IPS-NIHi7 (cell line): ENCODE measurements around the gene COPG2.
"Not testable (repeated sequence)": the region's sequence is repeated elsewhere in the genome, so short reads cannot be mapped to it uniquely, and the experiment has no call there.

Experiments
- DNase-seq: peaks from one replicate; pipeline ENCODE4 v3.0.0; 2012; ENCODE audit warnings: mixed read lengths; ENCODE audit errors: extremely low spot score

The COPG2 gene

GRCh38 chr7:130560972-130561371 is 107.6 kb downstream of the COPG2 start:
- DNase-seq: no peak

GRCh38 chr7:130559184-130559583 is 109.4 kb downstream of the COPG2 start:
- no peak for DNase-seq

GRCh38 chr7:130554481-130554880 is 114.1 kb downstream of the COPG2 start:
- DNase-seq: no peak

GRCh38 chr7:130553398-130554029 is 115.0 kb downstream of the COPG2 start:
- no peak for DNase-seq

- DNase-seq: no peak
Measured at GRCh38 chr7:130544356-130544755, 124.2 kb downstream of the COPG2 start.

- DNase-seq: no peak
Measured at GRCh38 chr7:130543487-130544010, 125.0 kb downstream of the COPG2 start.

- not testable (repeated sequence) for DNase-seq
Measured at GRCh38 chr7:130542297-130542696, 126.3 kb downstream of the COPG2 start.

- DNase-seq: not testable (repeated sequence)
Measured at GRCh38 chr7:130541287-130541686, 127.3 kb downstream of the COPG2 start.

GRCh38 chr7:130537894-130538293 is 130.7 kb downstream of the COPG2 start:
- DNase-seq: not testable (repeated sequence)

GRCh38 chr7:130529417-130529816 is 139.1 kb downstream of the COPG2 start:
- no peak for DNase-seq

- not testable (repeated sequence) for DNase-seq
Measured at GRCh38 chr7:130527752-130528355, 140.7 kb downstream of the COPG2 start.

- no peak for DNase-seq
Measured at GRCh38 chr7:130524628-130525027, 143.9 kb downstream of the COPG2 start.

GRCh38 chr7:130523519-130524125 is 144.9 kb downstream of the COPG2 start:
- DNase-seq: not testable (repeated sequence)

- no peak for DNase-seq
Measured at GRCh38 chr7:130521258-130521951, 147.1 kb downstream of the COPG2 start.

GRCh38 chr7:130515315-130516040 is 153.1 kb downstream of the COPG2 start:
- no peak for DNase-seq

GRCh38 chr7:130513447-130513846 is 155.1 kb downstream of the COPG2 start:
- no peak for DNase-seq

GRCh38 chr7:130512038-130512437 is 156.5 kb downstream of the COPG2 start:
- DNase-seq: not testable (repeated sequence)

- DNase-seq: no peak
Measured at GRCh38 chr7:130506358-130506757, 162.2 kb downstream of the COPG2 start.

GRCh38 chr7:130505753-130506152 is 162.8 kb downstream of the COPG2 start:
- no peak for DNase-seq

GRCh38 chr7:130500910-130501309 is 167.6 kb downstream of the COPG2 start:
- DNase-seq: no peak

- no peak for DNase-seq
Measured at GRCh38 chr7:130500463-130500862, 168.1 kb downstream of the COPG2 start.

- no peak for DNase-seq
Measured at GRCh38 chr7:130494431-130494858, 174.1 kb downstream of the COPG2 start.
